GM18511 (cell line): ENCODE measurements around the gene TTC19.
"Not testable (repeated sequence)": the region's sequence is repeated elsewhere in the genome, so short reads cannot be mapped to it uniquely, and the experiment has no call there.

Source experiments
- ATAC-seq: cut with Tn5 transposase; IDR thresholded peaks from one replicate; pipeline ENCODE4 v1.9.1; 2021; ENCODE audit warnings: mild to moderate bottlenecking, moderate library complexity; ENCODE audit not compliant: unreplicated experiment

TTC19 gene

DNA sequence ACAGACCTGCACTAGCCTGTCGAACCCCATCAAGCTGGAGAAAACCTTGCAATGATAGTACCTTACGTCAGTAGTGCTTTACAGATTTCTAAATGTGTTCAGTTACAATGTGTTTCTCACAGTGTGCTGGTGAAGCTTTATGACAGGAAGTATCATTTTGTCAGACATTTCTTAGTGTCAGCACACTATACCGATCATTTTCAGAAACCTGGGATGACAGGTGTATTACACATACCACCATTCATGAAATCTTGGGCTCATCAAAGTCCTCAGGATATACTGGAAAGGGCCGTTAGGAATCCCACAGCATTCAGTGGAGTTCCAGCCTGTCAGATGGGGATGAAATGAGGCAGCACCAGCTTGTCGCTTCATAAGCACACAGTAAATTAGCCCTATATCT lies 27.3 kb downstream of the TTC19 start:
- ATAC-seq, result no peak

DNA sequence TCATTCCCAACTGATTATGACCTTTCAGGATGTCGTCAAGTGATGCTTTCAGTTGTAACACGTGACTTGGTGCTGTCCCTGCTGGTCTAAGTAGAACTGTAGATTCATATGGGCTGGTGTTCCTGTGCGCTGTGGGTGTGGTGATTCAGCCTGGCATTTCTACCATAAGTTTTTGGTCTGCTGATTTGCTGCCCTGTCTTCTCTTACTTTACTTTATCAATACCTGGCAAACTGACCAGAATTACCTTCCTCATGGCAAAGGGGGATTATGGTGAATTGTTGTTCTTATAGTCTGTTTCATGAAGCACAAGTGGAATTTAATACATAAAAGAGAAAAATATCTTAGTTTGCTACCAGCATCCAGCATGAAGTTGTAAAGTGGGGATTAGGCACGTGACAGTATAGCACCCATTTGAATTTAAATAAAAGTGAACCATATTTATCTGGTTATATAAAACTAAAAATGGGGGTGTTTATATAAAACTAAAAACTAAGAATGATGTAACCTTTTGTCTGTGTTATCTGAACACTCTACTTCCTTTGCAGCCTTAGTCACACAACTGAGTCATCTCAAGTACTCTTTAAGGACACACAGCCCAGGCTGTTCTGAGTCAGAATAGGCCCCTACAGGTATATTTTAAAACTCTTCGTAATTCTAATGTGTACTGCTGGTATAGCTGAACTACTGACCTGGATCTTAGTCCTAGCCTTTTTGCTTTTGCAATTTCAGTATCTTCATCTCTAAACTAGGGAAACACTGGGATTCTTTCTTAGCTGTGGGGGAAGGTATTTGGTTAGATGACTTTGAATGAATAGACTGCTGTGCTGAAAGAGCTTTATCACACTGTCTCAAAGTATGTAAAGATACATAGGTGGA lies 28.3 kb downstream of the TTC19 start:
- peak; percentile 93 for ATAC-seq

DNA sequence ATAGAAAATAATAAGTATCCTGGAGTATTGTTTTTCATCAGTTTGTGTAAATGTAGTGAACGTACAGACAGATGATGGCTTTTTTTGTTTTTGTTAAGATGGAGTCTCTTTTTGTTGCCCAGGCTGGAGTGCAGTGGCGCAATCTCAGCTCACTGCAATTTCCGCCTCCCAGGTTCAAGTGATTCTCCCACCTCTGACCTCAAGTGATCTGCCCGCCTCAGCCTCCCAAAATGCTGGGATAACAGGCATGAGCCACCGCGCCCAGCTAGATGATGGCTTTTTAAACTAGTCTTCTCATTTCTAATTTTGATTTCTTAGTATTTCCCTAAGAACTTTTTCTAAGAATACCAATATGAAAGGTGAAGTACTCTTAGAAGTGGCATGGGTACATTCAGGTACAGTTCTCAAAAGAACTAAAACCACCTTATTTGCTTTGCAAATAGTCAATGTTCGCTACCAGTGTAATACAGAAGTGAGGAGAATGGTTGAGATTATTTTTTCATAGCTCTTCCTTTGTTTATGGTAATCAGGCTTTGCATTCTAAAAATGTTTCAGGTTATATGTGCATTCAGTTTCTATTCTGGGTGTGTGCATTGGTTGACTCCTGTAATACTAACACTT lies 34.2 kb downstream of the TTC19 start:
- no peak for ATAC-seq

DNA sequence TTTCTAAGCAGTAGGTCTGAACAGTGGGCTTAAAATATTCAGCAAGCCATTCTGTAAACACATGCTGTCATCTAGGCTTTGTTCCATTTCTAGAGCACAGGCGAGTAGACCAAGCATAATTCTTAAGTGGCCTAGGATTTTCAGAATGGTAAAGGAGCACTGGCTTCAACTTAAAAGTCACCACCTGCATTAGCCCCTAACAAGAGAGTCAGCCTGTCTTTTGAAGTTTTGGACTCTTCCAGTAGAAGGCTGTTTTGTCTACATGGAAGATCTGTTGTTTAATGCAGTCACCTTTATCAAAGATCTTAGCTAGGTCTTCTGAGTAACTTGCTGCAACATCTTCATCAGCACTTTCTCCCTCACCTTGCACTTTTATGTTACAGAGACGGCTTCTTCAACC lies 36.6 kb downstream of the TTC19 start:
- no peak for ATAC-seq

DNA sequence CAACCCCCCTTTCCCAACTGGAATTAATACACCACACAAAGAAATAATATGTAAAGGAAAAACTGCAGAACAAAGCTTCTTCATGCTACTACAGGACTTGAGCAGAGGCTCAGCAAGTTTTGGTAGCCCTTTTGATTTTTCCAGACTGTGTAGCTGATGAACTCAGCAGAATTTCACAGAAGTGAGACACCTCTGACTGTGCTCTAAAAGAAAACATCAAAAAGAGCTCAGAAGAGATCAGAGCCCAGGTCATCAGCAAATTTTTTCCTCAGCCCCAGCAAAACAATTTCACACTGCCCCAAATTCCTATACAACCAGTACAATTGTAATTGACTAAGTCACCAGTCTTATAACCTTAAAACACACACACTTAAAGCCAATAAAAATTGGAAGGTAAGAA lies 38.0 kb downstream of the TTC19 start:
- ATAC-seq, result no peak

DNA sequence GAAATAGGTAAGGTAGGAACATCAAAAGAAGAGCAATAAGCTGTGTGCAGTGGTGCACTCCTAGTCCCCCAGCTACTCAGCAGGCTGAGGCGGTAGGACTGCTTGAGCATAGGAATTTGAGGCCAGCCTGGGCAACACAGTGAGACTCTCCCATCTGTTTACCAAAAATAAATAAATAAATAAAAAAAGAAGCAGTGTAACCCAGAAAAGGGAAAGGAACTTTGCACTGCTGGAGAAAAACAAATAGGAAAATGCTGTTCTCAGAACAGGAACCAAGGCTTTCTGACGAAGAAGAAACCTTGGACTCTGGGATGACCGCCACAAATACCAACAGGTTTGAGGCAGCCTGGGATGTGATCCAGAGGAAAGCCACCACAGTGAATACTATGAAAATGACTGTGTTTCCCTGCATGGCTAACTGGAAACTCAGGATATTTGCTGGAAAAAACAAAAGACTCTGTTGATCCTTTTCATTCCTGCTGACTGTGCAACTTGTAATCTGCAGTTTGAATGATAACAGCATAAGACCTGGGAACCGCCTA lies 41.2 kb downstream of the TTC19 start:
- no peak for ATAC-seq

DNA sequence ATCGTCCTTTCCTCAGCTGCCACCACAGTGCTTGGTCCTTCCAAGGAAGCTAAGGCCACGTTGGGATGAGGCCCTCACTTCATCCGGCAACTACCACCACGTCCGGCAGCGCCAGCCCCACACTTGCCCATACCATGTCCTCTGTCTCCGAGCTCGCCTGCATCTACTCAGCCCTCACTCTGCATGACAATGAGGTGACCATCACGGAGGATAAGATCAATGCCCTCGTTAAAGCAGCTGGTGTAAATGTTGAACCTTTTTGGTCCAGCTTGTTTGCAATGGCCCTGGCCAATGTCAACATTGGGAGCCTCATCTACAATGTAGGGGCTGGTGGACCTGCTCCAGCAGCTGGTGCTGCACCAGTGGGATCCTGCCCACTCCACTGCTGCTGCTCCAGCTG lies 44.9 kb downstream of the TTC19 start:
- ATAC-seq, result no peak

DNA sequence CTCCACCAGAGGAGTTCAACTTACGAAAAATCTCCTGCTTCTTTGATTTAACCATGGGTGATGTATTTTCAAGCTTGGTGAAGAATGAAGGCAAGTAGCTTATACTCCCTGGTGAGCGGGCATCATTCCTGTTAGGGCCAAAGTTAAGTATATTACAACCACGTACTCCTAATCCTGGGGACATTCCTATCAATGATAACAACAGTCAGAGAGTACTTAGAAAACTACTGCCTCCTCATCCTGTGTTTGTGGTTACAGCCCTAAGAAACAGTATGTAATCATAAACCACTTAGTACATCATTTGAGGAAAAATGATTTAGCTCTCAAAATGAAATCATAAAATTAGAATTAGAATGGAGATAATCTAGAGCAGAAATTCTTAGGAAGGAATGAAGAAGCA lies 47.3 kb downstream of the TTC19 start:
- no peak for ATAC-seq

DNA sequence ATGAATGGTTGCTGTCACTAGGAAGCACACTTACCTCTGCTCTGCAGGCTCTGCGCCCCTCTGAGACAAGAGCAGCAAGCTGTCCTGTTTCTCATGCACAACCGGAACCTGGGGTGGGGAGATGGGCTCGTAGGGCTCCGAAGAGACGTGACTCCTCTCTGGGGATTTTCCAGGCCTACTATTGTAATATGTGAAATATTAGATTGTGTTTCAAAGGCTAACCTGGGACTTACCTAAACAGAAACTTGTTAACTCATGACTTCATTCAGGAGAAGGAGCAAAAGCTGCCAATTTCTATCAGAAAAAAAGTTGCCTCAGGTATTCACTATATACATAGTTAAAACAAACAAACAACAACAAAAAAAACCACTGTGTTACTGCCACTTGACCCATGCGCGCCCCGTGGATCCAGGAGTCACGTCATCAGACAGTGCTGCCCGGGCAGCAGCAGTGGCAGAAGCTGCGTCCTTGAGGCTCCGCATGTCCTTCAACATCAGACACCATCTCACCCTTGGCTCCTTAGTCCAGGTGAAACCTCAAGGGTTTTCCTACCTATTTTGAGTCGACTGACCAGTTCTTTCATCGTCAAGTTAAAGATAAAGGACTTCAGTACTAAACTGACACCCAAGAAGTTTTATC lies 49.3 kb downstream of the TTC19 start:
- ATAC-seq, result no peak

DNA sequence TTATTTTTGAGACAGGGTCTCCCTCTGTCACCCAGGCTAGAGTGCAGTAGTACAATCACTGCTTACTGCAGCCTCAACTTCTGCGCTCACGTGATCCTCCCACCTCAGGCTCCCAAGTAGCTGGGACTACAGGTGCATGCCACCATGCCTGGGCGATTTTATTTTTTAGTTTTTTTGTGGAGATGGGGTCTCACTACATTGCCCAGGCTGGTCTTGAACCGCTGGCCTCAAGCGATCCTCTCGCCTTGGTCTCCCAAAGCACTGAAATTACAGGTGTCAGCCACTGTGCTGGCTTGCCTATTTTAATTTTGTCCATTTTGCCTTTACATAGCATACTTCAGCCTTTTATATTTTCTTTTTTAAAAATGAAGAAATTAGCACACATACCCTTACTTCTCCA lies 51.2 kb downstream of the TTC19 start:
- no peak for ATAC-seq

DNA sequence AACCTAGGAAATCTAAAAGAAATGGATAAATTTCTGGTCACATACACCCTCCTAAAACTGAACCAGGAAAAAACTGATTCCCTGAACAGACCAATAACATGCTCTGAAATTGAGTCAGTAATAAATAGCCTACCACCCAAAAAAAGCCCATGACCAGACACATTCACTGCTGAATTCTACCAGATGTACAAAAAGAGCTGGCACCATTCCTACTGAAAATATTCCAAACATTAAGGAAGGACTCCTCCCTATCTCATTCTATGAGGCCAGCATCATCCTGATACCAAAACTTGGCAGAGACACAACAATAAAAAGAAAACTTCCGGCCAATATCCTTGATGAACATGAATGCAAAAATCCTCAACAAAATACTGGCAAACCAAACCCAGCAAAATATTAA lies 52.9 kb downstream of the TTC19 start:
- no peak for ATAC-seq

DNA sequence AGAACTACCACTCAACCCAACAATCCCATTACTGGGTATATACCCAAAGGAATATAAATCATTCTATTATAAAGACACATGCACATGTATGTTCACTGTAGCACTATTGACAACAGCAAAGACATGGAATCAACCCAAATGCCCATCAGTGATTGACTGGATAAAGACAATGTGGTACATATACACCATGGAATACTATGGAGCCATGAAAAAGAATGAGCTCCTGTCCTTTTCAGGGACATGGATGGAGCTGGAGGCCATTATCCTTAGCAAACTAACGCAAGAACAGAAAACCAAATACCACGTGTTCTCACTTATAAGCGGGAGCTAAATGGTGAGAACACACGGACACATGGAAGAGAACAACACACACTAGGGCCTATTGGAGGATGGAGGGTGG lies 55.5 kb downstream of the TTC19 start:
- not testable (repeated sequence) for ATAC-seq

DNA sequence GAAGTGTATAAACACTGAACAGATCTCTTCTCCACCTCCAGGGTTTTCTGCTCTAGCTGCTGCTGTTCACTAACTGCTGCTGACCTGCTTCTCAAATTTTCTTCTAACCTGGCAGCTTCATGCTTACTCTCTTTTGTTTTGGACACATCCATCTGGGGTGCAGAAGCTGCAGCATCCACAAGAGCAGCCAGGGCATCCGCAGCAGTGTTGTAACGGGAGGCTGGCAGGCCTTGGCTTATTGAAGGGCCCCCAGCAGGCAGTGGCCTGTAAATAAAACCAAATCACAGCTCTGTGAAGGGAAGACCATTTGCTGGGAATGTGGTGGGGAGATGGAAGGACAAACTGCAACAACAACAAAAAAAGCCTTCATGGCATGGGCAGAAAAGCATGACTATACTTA lies 62.0 kb downstream of the TTC19 start:
- no peak for ATAC-seq

DNA sequence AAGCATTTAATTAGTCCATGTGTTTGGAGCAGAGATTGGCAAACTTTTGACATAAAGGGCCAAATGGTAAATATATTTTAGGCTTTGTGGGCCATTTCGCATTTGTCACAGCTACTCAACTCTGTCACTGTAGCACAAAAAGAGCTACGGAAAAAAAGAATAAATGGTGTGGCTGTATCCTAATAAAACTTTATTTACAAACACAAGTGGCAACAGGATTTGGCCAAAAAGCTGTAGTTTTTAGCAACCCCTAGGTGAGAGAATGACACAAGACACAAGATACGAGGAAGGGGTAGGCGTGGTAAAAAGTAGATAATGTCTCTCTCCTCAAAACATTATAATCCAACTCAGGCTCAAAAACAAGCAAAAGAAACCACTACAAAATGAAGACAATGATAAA lies 66.5 kb downstream of the TTC19 start:
- no peak for ATAC-seq

DNA sequence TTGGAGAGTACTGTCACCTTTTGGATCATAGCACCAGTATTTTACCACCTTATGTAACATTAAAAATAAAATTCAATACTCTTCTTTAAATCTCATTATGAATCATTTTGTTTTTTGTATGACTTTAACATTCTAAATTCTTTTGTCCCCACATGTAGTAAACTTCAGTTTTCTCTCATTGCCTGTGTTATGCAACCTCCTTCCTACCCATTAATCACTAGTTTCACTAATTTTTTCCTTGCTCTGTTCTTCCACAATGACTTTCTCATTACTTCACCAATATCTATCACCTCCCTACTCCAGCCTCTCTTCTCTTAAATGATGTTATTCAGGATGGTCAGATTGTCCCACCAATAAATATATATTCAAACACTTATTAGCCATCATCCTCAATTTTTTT lies 68.7 kb downstream of the TTC19 start:
- no peak for ATAC-seq

DNA sequence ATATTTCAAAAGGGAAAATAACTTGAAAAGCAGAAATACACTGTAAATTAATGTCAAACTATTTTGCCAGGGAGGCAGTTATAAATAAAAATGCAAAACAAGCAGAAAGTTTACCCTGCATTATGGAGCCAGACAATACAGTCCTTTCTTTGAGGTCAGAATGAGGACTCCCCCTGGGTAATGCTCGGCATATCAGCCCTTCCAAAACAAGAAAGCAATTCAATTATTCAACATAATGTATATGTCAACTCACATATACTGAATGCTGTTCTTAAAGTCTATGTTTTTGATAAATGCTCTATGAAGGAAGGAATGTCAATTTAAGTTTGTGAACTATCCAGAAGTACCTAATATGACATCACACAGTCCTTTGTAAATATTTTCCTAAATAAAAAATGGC lies 72.4 kb downstream of the TTC19 start:
- ATAC-seq, result no peak

DNA sequence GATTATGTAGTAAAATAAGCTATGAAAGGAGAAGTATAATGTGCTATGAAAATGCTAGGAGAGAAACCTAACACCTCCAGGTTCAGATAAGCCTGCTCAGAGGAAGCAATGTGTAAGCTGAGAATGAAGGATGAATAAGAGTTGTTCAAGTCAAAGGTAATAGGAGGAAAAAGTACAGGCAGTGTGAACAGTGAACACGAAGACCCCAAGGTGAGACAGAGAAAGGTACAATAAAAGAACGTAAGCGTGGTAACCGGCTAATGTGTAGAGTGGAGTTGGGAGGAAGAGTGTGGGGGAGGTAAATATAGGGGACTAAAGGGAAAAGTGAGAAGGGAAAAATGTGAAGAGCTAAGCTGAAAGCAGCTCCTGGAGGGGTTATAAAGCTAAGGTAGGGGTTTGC lies 74.2 kb downstream of the TTC19 start:
- no peak for ATAC-seq

DNA sequence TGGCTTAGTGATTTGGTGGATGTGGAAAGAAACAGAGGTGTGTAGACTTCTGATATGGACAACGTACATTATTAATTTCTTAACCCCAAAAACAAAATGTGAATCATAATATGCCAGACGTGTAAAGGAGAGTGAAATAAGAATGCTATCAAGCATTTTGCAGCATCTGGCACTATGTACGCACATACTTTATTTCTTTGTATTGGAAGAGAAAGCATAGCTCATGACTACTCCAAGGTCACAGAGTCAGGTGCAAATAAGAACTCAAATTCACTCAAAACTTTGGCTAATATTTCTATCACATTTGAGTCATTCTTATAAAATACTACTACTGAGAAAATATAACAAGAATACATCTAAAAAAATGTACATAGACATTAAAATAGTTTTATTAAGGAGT lies 74.8 kb downstream of the TTC19 start:
- no peak for ATAC-seq

DNA sequence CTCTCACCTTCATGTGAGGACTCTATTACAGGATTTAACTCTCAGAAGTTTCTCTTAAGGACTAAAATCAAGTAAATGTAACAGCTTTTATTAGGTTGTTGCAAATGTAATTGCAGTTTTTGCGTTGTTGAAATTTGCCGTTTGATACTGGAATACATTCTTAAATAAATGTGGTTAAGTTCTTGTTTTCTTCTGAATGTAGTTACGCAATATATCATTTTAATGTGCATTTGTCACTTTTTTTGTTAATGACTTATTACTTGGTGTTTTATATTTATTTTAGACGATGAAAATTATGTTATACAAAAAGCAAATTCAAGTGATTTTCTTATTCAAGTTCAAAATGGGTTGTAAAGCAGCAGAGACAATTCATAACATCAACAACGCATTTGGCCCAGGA lies 76.3 kb downstream of the TTC19 start:
- ATAC-seq, result no peak
